ENCODE data around the gene PRSS36.

PRSS36 gene

DNA sequence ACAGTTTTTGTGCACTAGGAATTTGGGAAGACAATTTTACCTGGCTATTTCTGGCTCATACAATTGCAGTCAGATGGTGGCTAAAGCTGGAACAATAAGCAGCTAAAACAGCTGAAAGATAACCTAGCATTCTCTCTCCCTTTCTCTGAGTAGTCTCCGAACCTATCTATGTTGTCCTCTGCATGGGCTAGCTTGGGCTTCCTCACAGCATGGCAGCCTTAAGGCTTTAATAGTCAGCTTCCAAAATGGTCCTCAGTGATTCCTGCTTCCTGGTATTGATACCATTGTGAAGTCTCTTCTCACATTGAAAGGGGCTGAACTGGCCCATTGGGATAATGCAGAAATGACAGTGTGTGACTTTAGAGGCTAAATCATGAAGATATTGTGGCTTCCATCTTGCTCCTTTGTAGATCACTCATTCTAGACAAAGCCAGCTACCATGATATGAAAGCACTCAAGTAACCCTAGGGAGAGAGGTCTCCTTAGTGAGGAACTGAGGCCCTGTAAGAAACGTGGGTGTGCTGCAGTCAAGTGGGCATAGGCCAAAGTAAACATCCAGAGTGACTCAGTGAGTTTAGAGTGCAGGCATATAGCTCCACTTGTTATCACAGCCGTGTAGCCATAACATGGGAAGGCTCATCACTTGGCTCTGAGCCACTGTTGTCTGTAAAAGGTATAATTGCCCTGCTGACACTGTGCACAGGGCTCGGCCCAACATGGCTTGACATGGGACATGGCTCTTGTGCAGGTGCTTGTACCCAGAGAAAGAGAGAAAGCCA, 49.8 kb downstream of the PRSS36 start:
- no peak for DNase-seq (ENCODE audit: low spot score)

DNA sequence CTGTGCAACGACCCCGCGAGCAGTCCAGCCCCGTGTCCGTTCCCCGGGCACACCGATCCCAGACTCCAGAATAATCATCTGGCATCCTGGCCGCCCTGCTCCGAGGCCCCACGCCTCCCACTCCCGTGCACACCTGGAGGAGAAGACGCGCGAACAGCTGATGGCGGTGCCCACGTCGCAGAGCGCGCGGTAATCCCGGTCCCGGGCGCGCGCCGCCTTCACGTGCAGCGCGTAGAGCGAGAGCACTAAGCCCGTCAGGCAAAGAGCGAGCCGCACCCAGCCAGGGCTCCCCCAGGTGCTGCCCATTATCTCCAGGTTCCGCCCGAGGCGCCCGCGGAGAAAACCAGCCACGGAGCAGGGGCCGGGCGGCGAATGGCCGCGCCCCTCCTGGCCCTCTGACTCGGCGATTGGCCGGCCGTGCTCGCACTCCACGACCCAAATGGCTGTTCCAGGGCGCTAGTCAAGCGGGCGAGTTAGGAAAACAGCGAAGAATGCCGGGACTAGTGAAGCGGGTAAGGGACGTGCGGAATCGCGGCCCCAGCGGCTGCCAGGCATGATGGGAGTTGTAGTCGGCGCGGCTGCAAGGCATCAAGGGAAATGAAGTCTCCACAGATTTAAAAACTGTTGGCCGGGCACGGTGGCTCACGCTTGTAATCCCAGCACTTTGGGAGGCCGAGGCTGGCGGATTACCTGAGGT, 55.3 kb downstream of the PRSS36 start, which contains the start of gene VKORC1:
Gene VKORC1, minus strand, starts transcription at position 374 of the 697 bp plus-strand sequence. Its CDS starts 68 bp downstream, at position 306.
- DNase-seq (ENCODE audit: low spot score), result peak; percentile 96

DNA sequence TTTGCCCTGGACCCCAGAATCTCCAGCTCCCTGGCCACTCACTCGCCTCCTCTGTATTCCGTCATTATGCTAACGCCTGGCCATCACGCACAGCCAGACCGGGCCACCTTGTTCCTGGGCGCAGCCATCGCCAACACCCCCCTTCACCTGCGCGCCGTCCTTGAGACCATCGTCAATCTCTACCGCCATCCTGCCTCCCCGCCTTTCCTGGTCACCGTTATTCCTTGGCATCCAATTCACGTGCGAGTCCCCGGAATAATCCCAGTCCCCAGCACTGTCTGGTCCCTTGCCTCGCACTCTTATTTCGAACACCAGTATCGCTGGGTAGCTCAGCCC, 55.8 kb downstream of the PRSS36 start:
- no peak for DNase-seq (ENCODE audit: low spot score)

DNA sequence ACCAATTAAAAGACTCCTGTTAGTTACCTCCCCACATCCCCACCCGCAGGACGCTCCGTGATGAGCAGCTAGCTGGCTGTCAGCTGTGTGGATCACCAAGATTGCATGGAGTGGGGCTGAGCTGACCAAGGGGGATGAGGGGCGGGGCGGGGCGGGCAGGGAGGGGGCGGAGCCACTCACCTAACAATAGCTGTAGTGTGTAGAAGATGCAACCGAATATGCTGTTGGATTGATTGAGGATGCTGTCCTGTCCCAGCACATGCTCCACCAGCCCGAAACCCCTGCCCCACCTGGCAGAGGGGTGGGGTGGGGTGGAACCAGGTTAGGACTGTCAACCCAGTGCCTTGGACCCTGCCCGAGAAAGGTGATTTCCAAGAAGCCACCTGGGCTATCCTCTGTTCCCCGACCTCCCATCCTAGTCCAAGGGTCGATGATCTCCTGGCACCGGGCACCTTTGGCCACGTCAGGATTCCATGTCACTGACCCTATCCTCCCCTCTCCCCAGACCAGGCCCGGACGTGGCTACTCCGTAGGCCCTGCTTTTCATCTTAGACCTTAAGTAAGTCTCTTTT, 56.6 kb downstream of the PRSS36 start:
- peak; percentile 72 for DNase-seq (ENCODE audit: low spot score)

DNA sequence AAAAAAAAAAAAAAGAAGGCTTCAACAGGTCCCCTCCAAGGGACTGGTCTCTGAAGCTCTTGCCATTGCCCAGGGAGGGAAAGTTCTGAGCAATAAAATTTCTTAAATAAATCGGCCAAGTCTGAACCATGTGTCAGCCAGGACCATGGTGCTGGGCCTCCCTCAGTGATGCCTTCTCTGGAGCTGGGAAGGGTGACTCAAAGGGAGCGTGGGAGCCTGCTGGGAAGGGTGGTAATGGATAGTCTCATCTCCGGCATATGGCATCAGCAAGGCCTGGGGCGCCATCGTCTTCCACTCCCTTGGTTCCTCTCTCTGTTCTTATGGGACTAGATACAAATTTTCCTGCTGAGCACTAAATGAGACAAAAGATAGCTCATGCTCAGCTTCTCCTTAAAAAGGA, 57.5 kb downstream of the PRSS36 start:
- no peak for DNase-seq (ENCODE audit: low spot score)

DNA sequence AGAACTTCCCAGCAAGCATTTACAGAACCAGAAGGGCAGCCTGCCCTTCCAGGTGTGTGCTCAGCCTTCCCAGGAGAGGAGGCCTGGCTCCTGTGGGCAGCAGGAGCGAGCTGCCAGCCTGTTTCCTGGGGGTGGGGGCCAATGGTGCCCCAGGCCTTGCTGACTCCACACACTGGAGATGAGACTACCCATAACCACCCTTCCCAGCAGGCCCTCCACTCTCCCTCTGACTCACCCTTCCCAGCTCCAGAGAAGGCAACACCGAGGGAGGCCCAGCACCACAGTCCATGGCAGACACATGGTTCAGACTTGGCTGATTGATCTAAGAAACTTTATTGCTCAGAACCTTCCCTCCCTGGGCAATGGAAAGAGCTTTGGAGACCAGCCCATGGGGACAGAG, 59.3 kb downstream of the PRSS36 start:
- DNase-seq (ENCODE audit: low spot score), result no peak

DNA sequence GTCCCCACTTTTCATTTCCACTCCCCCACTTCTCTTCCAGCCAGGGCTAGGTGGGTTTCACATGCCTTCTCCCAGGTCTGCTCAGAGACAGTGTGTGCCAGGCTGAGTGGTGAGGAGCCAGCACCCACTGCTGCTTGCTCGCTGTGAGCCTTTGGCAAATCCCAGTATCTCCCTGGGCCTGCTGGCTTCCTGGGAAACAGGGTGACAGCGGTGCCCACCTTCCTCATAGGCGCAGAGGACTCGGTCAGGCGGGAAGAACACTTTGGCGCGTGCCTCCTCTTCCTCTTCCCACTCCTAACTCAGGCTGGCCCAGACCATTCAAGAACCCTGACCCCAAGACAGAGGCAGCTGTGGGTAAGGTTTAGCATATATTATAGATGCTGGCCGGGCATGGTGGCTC, 60.7 kb downstream of the PRSS36 start:
- DNase-seq (ENCODE audit: low spot score), result no peak
